Cerebellar cortex (tissue), 1 donor: ENCODE measurements around the gene EXOC6B.

Source experiments
- DNase-seq: peaks from one replicate; pipeline ENCODE4 v3.0.0-alpha.2; 2015; ENCODE audit warnings: low spot score

The EXOC6B gene

DNA sequence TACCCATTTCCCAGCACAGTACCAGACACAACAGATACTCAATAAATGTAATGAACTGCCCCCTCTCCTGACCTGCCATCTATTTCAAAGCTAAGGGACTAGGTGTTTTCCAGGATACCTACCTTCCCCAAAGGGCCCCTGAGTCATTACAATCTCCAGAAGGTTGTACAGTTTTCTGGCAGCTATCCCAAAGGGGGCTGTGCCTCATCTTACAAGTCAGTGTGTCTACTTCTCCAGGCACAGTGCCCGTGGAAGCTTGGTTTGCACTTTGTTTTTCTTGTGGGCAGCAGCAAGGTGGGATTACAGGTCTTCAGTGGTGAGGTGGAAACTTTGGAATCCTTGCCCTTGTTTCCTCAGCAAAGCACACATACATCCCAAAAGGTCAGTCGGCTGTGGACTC lies 615.4 kb downstream of the EXOC6B start:
- DNase-seq = no peak

DNA sequence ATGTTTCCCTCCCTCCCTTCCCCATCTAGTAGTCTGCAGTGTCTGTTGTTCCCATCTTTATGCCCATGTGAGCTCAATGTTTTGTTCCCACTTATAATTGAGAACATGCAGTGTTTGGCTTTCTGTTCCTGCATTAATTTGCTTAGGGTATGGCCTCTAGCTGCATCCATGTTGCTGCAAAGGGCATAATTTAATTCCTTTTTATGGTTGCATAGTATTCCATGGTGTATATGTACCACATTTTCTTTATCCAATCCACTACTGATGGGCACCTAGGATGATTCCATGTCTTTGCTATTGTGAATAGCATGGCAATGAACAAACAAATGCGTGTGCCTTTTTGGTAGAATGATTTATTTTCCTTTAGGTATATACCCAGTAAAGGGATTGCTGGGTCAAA lies 617.6 kb downstream of the EXOC6B start:
- DNase-seq = no peak

DNA sequence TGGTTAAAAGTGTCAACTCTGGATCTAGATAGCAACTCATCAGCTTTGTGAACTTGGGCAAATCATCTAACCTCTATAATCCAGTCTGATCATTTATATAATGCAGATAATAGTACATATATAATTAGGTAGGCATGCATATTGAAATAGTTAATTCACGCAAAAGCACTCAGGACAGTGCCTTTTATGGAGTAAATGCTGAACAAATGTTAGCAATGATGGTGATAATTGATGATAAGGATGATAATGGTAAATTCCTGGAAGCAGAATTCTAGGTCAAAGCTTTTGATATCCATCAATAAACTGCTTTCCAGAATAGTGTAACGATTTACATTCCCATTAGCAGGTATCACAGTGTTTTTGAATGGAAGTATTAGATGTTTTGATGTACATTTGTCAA lies 618.5 kb downstream of the EXOC6B start:
- DNase-seq = no peak

DNA sequence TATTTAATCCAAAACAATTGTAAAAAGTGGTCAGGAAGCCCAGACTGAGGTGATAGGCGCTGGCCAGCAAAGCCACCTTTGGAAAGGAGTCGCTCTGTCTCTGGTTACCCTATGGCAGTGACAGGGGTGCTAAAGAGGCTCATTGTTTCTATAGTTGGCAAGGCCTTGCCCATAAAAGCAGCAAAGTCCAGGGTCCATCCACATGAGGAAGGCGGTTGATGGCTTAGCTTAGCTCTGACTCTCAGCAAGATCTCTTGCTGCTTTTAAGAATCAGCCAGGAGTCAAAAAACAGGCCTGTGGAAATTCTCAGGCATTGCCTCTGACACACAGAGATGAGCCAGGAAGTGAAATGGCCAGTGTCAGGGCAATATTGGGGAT lies 620.3 kb downstream of the EXOC6B start:
- DNase-seq = no peak

DNA sequence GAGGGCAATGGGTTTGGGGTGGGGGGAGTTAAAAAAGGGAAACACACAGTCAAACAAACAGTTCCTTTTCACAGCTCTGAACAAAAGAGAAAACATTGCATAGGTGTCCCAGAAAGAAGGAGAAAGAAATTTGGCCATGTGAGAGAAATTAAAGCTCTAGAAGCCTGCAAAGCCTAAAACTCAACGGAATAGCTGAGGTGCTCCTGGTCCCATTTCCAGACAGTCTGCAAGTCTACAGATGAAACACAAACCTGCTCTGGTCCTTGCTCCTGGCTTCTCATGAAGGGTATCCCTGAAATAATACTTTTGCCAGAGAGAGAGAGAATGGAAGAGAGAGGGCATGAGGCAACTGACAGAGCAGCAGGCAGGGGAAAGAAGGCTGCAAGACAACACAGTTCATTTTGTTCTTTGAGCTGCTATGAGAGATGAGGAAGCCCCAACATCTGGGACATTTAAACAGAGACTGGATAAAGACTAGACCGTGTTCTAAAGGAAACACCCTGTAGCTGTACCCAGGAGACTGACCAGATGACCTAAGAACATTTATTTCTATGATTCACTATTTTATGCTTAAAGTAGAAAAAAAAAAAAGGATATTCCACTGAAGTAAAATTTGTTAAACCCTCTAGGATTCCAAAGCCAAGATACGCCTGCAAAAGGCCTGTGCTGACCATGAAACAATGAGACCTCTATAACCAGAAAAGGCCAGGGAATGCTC lies 620.9 kb downstream of the EXOC6B start:
- no peak for DNase-seq

DNA sequence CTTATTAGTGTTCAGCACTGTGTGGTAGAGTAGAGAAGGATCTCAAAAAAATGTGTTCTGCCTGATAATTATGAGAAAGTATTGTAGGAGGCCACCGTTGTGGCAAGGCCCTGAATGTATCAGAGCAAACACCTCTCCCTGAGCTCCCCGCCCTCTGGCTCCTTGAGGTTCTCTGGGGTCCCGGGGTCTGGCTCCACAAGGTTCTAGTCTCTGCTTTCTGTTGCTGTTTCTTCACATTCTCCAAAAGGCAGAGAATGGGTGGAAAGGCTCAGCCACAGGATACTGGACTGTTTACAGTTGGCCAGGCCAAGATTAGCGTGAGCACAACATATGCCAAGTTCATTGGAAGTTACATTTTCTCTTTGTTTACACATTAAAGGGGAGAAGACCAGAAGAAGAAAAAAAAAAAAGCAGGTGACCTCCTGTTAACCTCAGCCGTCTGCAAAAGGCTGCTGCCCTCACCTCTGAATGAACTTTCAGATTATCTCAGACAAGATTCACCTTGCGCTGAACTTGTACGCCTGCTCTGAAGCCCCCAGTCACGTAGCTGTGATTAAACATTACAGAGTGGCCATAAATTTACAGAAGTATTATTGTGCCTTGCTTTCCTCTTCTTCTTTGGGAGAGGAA lies 621.6 kb downstream of the EXOC6B start:
- peak; percentile 9 for DNase-seq

DNA sequence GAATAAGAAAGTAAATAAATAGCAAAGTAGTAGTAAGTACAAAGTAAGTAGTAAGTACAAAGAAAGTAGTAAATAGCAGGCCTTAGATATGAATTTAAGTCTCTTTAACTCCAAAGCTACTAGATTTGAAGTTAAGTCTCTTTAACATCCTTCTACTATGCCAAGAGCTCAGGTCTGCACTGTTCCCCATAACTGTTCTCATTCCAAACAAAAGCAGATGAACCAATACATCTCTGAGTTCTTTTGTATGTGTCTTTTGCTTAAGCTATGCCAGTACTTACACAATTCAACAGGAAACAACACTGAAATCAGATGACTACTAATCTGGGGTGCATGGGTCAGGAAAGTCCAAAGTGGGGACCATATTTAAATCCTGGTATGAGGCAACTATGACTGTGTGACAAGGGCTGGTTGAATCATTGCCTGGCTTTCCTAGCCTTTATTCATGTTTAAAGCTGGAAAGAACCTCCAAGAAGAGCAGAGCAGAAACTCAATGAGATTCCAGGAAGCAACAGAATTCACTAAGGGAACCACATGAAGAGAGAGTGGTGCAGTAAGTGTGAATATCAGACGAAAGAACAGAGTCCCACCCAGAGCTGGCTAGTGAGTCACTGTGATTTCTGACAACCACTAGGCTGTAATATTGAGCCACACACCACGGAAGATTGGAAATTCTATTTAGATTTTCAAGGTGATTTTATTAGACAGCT lies 627.1 kb downstream of the EXOC6B start:
- no peak for DNase-seq

DNA sequence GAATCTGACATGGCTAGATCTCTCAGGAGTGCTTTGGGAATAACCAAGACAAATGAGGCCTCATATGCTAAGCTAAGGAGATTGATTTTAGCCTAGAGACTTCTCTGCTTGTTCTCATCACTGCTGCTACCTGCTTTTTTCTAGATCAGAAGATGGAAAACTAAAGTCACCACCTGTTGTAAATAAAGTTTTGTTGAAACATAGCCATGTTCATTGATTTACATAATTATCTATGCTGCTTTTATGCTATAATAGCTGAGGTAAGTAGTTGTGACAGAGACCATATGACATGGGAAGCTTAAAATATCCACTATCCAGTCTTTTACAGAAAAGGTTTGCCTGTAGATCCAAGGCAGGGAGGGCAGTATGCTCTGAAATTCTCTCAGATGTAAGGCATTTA lies 632.1 kb downstream of the EXOC6B start:
- DNase-seq = no peak

DNA sequence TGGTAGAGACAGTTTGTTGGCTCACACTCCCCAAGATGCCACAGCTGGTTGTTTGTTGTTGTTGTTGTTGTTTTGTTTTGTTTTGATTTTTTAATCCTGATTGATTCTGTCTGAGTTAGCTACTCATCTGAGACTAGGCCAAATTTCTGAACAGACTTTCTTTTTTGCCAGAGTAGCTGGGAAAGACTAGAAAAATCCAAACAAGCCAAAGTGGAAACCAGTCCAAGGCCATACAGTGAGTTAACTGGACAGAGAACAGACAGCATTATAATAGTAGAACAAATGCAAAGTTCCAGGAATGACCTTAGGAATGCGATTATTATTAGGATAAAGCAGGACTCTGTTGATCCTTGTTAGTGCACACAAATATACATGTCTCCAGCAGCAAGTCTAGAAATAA lies 634.4 kb downstream of the EXOC6B start:
- DNase-seq = no peak

DNA sequence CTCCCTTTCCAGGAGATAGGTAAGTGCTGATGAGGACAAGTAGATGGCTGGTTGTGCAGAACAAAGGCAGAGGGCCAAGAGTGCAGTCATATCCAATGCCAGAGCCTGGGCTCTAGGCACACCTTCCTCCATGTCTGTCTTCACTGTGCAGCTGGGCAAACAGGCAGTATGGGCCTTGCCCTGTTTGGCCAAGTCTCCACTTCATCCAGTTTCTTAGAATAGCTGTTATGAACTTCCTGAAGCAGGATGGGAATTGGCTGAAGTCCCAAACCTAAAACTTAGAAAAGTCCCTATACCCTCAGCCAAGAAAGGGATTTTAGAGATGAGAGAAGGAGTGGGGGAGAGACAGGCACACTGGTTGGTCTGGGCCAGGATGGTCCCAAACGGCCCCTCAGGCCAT lies 640.6 kb downstream of the EXOC6B start:
- DNase-seq = no peak

DNA sequence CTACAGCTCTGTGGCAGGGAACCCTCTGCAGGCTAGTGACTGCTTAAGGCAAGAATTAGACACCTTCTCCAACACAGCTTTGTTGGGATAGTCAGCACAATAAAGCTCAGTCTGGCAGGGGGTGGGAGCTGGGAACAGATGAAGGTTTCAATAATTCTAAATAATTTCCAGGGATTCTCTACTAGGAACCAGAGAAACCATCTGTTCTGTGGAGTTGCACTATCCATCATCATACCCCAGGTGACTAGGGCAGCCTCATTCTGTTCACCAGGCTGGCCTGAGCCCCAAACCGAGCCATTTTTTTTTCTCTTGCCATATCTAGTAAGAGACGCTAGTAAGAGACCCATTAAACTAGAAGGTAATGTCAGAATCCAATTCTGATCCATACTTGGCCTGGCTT lies 642.4 kb downstream of the EXOC6B start:
- DNase-seq = peak; percentile 54

DNA sequence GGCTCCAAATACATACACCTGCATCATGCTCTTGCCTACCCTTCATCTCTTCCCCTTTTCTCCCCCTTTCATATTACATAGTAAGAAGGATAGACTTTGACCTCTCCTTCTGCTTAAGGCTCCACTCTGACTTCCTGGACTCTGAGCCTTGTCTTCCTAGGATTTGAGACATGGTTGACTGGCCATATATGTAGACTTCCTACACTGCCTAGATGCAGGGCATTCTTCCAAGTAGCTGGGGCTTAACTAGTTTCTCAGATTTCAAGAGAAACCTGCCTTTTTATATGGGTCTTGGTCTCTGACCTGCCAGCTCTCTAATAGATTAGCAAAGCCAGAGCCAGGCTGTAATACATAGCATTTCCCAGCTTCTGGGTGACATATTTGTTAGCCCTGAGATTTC lies 642.8 kb downstream of the EXOC6B start:
- no peak for DNase-seq

DNA sequence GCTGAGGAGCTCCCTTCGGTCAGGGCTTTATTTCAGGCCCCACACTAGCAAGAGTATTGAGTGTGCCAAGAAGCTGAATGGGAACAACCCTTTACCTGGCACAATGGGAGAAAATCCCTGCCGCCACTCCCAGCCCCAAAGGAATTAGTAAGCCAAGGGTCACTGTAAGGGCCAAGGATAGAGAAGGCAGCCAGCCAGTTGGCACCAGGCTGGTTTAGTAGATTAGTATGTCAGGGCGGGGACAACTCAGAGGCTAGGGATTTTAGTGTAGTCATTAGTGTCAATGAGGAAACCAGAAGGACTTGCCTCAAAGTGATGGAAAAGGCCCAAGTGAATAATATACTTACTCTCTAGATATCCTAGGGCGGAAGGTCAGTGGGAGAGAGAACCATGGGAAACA lies 643.3 kb downstream of the EXOC6B start:
- no peak for DNase-seq

DNA sequence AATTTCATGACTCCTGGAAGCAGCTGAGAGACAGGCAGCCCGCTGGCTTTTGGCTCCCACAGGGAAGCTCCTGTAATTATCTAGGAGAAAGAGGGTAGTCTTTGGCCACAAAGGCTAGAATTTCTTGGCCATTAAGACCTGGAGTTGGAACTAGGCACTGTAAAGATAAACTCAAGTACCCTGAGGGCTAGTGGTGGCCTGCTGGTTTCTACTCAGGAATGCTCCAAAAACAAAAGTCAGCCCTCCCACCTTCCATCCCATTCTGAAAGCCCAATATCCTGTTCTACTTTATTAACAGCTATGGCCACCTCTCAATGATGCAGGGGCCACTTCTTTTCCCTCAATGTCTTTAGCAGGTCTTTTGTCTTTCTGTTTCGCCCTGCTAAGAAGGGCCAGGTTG lies 644.2 kb downstream of the EXOC6B start:
- no peak for DNase-seq

DNA sequence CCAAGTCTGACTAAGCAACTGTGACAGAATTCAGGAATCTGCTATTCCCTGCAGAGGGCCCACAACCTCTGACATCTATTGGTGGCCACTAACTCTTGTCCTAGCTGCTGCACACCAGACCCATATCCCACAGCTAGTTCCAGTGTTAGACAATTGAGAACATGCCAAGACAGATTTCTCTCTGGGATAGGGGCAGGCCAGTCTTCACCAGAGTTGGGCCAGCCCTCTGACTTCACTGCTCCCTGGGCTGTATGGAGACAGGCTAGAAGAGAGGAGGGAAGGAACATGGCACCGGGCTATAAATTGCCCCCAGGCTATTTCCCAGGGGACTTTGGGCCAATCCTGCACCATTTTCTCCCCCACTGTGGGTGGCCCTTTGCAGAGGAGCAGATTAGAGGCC lies 645.5 kb downstream of the EXOC6B start:
- DNase-seq = no peak

DNA sequence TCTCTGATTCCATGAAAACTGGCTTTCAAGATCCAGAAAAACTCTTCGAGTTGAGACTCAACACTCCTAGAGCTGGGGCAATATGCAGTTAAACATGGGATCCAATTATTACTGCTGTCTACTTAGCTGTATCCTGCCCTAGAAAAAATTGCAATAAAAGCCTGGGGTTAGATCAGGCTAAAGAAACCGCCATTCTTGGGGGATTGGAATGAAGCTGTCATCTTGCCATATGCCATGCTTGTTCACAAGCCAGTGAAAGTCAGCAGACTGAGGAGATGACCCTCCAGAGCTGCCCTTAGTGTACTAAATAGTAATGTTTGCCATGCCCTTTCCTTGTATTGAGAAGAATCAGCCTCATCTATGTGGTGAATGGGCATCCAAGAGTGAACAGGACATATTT lies 647.3 kb downstream of the EXOC6B start:
- no peak for DNase-seq

DNA sequence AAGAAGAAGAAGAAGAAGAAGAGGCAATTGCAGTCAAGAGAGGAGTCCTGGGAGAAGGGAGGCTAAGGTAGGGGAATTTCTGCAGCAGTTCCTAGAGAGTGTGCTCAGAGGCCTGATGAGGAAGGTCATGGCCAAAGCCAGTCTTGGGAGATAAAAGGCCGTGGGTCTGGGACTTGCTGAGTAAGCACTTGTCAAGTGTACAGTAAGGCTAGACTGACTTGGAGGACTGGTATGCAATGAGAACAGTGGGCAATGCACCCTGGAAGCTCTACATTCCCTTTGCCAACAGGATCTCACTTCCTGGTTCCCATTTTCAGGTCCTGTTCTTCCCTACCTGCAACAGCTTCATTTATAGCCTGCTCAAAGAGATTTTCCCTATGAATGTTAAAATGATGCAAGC lies 649.6 kb downstream of the EXOC6B start:
- DNase-seq = no peak

DNA sequence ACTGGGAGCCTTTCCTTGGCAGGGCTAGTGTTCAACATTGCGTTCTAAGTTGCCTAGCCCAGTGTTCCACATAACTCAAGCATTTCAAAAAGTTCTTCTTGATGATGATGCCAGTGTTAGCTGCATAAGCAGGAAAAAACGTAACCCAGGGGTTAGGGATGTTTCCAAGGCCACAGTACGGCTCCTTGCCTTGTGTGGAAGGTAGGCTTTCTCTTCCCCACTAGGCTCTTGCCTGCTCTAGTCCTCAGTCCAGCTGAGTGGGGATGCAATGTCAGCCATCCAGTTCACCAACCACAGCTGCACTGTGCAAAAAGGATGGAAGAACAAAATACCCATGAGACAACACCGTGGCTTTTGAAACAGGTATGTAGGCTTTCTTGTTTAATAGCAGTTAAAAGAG lies 650.2 kb downstream of the EXOC6B start:
- no peak for DNase-seq

DNA sequence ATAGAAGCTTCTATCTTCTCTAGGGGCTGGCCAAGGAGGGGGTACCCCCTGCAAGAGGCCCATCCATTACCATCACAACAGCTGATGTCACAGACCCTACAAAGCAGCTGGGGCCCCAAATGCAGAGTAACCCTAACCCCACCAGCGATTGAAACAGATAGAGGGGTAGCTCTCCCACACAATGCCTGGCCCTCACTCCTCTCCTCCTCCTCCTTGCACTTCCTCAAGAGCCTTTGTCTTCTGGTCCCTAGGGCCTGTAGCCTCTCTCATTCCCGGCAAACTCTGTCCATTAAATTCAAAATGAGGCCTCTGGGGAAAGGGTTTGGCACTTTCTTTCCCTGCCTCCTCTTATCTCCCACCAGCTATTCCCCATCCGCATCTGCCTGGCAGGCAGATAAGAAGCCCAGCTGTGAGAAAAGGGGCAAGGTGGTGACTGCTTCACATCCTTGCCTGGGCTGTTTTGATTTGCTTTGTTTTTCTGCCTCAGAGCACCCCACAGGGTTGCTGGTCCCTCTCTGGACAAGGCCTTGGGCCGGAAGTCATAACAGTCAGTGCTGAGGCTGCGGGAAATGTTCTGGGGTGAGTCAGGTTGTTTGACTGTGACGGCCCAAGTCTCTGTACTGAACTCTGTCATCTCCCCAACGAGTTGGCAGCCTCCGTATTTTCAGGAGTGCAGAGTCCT lies 652.1 kb downstream of the EXOC6B start:
- DNase-seq = no peak

DNA sequence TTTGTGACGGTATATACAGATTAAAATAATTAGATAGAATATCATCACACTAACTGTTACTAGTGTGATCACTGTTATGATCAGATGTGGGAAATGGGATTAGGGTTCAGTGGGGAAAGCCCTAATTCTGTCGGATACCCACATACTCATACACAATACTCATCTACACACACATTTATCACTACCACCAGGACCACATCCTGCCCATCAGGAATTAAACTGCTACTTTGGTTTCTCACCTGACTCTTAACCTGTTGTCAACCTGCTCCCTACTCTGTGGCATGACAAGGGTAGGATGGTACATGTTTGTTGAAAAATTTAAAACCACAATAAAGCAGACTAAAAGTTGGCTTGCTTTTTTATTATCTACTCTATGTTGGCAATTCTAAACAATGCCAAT lies 653.4 kb downstream of the EXOC6B start:
- no peak for DNase-seq

DNA sequence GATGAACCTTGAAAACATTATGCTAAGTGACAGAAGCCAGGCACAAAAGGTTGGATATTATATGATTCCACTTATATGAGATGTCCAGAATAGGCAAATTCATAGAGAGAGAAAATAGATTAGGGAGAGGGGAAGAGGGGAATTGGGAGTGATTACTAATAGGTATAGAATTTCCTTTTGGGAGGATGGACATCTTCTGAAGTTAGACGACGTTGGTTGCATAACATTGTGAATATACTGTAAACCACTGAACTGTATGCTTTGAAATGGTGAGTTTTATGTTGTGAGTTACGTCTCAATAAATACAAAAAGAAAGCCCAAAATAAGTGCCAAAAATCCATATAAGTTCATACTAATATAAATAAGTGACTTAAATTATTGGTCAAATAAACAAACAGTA lies 659.6 kb downstream of the EXOC6B start:
- DNase-seq = no peak

DNA sequence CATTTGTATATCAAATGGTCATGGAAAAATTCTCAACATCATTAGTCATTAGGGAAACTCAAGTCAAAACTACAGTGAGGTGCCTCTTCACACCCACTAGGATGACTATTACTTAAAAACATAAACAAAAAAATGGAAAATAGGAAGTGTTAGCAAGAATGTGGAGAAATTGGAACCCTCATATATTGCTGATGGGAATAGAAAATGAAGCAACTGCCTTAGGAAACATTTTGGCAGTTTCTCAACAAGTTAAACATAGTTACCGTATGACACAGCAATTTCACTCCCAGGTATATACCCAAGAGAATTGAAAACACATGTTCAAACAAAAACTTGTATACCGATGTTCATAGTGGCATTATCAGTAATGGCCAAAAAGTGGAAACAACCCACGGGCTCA lies 660.0 kb downstream of the EXOC6B start:
- no peak for DNase-seq

DNA sequence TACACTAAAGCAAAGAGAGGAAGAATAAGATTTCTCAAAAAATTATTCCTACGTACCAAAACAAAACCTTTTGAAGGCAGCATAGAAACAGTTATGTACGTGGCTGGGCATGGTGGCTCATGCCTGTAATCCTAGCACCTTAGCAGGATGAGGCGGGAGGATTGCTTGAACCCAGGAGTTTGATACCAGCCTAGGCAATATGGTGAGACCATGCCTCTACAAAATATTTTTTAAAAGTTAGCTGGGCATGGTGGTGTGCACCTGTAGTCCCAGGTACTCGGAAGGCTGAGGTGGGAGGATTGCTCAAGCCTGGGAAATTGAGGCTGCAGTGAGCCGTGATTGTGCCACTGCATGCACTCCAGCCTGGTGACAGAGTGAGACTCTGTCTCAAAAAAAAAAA lies 663.3 kb downstream of the EXOC6B start:
- DNase-seq = no peak
